Activated CD4-positive, CD25-positive, alpha-beta regulatory T cell (primary cell): ENCODE results near the gene EBI3.
A peak's percentile ranks its signal among the peaks of the same experiment; 100 is the strongest.
"Not testable (repeated sequence)": the region's sequence is repeated elsewhere in the genome, so short reads cannot be mapped to it uniquely, and the experiment has no call there.

Experiments
- DNase-seq, 4 experiments: peaks; one replicate each; lab custom pipeline; 2025; lab: John Stamatoyannopoulos, UW

EBI3 gene

GRCh38 chr19:4229179-4229931 is at the start of gene EBI3:
EBI3 (plus strand) TSS chr19:4229523; CDS start chr19:4229551, 28 bp downstream.
- DNase-seq = peak in 1 of 4 experiments; percentile 23

DNA sequence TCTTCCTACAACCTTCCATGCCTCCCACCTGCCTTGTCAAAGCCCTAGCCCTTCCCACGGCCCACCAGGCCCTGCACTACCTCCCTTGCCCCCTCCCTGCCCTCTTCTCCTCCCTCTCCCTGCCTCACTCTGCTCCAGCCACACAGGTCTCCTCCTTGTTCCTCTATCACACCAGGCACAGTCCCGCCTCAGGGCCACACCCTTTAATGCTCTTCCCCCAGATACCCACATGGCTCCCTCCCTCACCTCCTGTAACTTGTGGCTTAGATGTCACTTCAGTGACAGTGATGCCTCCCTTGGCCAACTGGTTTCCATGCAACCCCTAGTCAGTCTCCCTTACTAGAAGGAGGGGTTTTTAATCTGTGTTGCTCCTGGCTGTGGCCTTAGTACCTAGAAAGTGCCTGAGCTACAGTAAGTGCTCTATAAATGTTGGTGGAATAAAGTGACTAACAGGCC is 48.2 kb upstream of the EBI3 start:
- no peak for DNase-seq

GRCh38 chr19:4182084-4182810 is 47.1 kb upstream of the EBI3 start, which contains the start of the genes ANKRD24 and SIRT6:
ANKRD24 (plus strand) TSS chr19:4182689; CDS start chr19:4186426, 3,737 bp downstream.
SIRT6 (minus strand) TSS chr19:4182563; CDS start chr19:4182539, 24 bp downstream.
- peak; percentile 85 to 94 (median 92) for DNase-seq

GRCh38 chr19:4183967-4184717 is 45.2 kb upstream of the EBI3 start:
- no peak for DNase-seq

- DNase-seq = no peak
Measured at GRCh38 chr19:4184718-4185352, 44.5 kb upstream of the EBI3 start.

DNA sequence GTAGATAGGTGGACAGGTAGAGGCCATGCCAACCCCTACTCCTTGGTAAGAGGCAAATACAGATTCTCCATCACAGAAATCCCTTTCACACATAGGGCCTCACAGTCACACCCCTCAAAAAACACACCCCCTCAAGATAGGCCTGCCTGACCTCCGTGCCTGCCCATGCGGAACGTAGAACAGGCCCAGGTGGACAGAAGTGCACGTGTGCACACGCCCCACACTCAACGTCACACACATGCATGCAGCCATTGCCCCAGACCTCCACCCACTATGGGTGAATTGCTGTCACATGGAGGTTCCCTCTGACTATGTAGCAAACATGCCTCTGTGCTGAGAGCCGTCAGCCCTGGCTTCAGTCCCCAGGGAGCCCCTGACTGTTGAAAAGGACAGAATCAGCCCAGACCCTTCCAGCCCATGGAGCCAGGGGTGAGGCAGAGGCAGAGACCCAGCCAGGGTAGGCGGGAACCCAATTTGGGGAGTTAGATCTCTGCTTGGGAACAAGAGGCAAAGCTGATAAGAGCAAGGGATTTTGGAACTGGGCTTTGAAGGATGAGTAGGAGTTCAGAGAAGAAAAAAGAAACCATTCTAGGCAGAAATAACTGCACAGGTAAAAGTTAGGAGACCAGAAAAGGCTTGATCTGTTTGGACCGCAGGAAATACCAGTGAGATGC is 43.8 kb upstream of the EBI3 start:
- DNase-seq = no peak

- peak; percentile 33 to 77 (median 52) for DNase-seq
Measured at GRCh38 chr19:4186087-4186993, 43.0 kb upstream of the EBI3 start.

DNA sequence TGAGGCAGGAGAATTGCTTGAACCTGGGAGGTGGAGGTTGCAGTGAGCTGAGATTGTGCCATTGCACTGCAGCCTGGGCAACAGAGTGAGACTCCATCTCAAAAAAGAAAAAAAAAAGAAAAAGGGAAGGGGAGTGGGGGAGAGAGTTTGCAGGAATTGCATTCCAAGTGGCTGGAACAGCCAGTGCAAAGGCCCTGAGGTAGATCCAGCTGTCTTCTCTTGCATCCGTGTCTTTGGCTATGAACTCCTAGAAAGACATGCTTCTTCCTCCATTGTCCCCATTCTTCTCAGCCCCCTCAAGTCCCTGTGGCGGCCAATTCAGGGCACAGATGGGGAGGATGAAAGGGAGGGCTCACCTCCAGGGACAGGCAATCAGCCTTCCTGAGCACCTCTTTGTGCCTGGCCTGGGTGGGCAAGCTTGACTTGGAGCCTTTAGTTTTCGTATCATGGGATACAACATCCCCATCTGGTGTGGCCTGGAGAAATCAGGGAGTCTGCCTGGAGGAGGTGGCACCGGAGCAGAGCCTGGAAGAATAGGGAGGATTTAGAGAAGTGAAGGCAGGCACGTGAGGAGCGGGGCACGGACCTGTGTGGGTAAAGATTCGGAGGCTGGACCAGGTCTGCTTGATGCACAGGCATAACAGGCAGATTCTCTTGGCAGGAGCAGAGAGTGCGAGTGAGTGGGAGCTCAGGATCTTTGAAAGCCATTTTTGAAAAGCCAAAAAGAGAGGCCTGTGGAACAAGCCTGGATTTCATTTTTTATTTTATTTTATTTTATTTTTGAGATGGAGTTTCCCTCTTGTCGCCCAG is 41.8 kb upstream of the EBI3 start:
- DNase-seq = no peak

DNA sequence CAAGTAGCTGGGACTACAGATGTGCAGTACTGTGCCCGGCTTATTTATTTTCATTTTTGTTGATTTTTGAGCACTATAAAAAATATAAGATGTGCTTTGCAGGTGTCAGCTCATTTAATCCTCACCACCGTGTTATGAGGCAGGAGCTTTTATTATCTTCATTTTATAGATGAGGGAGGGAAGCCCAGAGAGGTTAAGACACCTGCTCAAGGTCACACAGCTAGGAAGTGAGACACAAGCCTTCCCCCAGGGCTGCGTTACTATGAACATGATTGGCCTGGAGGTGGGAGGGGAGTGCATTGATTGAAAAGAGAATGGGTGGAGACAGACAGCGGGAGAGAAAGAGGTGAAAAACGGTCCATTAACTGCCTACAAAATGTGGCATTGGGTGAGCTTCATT is 39.7 kb upstream of the EBI3 start:
- no peak for DNase-seq

DNA sequence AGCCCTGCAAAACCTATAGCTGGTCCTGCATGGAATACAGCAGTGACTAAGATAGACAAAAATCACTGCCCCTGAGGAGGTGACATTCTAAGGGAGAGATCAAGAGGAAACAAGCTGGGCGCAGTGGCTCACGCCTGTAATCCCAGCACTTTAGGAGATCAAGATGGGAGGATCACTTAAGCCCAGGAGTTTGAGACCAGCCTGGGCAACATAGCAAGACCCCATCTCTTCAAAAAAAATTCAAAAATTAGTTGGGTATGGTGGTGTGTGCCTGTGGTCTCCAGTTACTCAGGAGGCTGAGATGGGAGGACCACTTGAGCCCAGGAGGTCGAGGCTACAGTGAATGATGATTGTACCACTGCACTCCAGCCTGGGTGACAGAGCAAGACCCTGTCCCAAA is 36.8 kb upstream of the EBI3 start:
- not testable (repeated sequence) for DNase-seq

- DNase-seq = no peak
Measured at GRCh38 chr19:4194353-4194752, 35.0 kb upstream of the EBI3 start.

- no peak for DNase-seq
Measured at GRCh38 chr19:4196009-4196408, 33.3 kb upstream of the EBI3 start.

- DNase-seq = no peak
Measured at GRCh38 chr19:4196587-4197148, 32.7 kb upstream of the EBI3 start.

GRCh38 chr19:4197228-4197624 is 32.1 kb upstream of the EBI3 start:
- no peak for DNase-seq

DNA sequence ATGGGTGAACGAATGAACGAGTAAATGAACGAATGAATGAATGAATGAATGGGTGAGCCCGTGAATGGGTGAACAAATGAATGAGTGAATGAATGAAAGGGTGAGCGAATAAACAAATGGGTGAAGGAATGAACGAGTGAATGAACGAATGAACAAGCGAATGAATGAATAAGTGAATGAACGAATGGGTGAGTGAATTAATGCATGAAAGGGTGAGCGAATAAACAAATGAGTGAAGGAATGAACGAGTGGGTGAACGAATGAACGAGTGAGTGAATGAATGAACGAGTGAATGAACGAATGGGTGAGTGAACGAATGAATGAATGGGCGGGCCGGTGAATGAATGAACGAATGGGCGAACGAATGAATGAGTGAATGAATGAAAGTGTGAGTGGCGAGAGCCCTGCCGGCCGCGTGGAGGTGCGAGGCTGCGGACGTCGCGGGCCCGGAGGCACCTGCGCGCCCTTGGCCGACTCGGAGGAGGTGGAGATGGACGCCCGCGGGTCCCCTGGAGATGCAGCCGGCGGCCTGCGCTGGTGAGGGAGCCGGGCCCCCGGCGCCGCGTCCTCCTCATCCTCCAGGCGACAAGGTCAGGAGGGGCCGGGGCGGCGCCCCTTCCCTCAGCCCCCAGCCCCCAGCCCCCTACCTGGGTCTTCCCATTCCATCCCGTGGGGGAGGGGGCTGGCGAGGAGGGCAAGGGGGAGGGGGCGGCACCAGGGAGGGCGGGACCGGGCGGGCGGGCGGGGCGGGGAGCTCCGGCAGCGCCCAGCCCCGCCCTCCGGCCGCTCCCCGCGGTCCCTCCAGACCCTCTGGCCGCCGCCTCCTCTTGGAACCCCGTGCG is 31.5 kb upstream of the EBI3 start:
- no peak for DNase-seq

GRCh38 chr19:4198467-4199126 is 30.7 kb upstream of the EBI3 start:
- no peak for DNase-seq

DNA sequence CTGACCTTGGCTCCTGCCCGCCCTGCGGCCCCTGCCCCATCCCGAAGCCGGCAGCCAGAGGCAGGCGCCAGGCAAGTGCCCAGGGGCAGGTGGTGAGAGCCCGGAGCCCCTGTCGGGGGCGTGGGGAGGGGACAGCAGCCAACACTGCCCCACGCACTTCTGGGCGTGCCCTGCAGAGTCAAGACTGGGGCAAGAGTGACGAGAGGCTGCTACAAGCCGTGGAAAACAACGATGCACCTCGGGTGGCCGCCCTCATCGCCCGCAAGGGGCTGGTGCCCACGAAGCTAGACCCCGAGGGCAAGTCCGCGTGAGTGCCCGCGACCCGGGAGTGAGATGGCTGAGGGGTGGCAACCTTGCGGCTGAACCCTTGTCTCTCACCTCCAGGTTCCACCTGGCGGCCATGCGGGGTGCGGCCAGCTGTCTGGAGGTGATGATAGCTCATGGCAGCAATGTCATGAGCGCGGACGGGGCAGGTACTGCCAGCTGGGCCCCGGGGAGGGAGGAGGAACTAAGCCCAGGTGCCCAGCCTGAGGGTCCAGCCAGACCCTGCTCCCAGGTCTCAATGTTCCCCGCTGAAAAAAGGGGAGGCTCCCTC is 29.5 kb upstream of the EBI3 start:
- DNase-seq = no peak
